ENCODE data around the gene ARID3A.

ARID3A gene

GRCh38 chr19:982567-983170 lies 56.8 kb downstream of the ARID3A start:
- H3K4me3 ChIP-seq (ENCODE audit: control insufficient read depth, low read depth, low read length): peak overlapping the region; percentile 44
- no peak for DNase-seq (ENCODE audit: low read depth)
- TF ChIP-seq CTCF (IDR thresholded peaks at IDR 0.05; ENCODE audit: control insufficient read depth, insufficient read depth, low read depth, low read length, missing control alignments): peak; percentile 47

GRCh38 chr19:984165-984967 lies 58.5 kb downstream of the ARID3A start, which contains the start of gene WDR18:
Gene WDR18 (plus strand): TSS chr19:984345. CDS start chr19:984354, 9 bp downstream.
- H3K4me3 ChIP-seq (ENCODE audit: control insufficient read depth, low read depth, low read length): peak within 1 kb of the TSS; percentile 93
- DNase-seq (ENCODE audit: low read depth): peak; percentile 17
- TF ChIP-seq CTCF (IDR thresholded peaks at IDR 0.05; ENCODE audit: control insufficient read depth, insufficient read depth, low read depth, low read length, missing control alignments): no peak

GRCh38 chr19:986083-986482 lies 60.2 kb downstream of the ARID3A start:
- TF ChIP-seq CTCF (IDR thresholded peaks at IDR 0.05; ENCODE audit: control insufficient read depth, insufficient read depth, low read depth, low read length, missing control alignments): no peak
- no peak for DNase-seq (ENCODE audit: low read depth)

GRCh38 chr19:988081-988480 lies 62.2 kb downstream of the ARID3A start:
- no peak overlapping the region for H3K4me3 ChIP-seq (ENCODE audit: control insufficient read depth, low read depth, low read length)
- TF ChIP-seq CTCF (IDR thresholded peaks at IDR 0.05; ENCODE audit: control insufficient read depth, insufficient read depth, low read depth, low read length, missing control alignments): no peak
- DNase-seq (ENCODE audit: low read depth): no peak

More at GRCh38 chr19:986083-986482, 60.2 kb downstream of the ARID3A start:
- no peak overlapping the region for H3K4me3 ChIP-seq (ENCODE audit: control insufficient read depth, low read depth, low read length)

- no peak for DNase-seq (ENCODE audit: low read depth)
- no peak for TF ChIP-seq CTCF (IDR thresholded peaks at IDR 0.05; ENCODE audit: control insufficient read depth, insufficient read depth, low read depth, low read length, missing control alignments)
- no peak overlapping the region for H3K4me3 ChIP-seq (ENCODE audit: control insufficient read depth, low read depth, low read length)
Measured at GRCh38 chr19:988510-988909, 62.7 kb downstream of the ARID3A start.

- no peak overlapping the region for H3K4me3 ChIP-seq (ENCODE audit: control insufficient read depth, low read depth, low read length)
- TF ChIP-seq CTCF (IDR thresholded peaks at IDR 0.05; ENCODE audit: control insufficient read depth, insufficient read depth, low read depth, low read length, missing control alignments): peak; percentile 29
- no peak for DNase-seq (ENCODE audit: low read depth)
Measured at GRCh38 chr19:989381-990081, 63.7 kb downstream of the ARID3A start.

Measured in AG09309 (cell line).